GM19455 (cell line): ENCODE results near the gene KIF5C.
A peak's percentile ranks its signal among the peaks of the same experiment; 100 is the strongest.

Experiments
- ATAC-seq: cut with Tn5 transposase; IDR thresholded peaks from one replicate; pipeline ENCODE4 v1.9.1; 2021; ENCODE audit not compliant: unreplicated experiment

KIF5C gene

DNA sequence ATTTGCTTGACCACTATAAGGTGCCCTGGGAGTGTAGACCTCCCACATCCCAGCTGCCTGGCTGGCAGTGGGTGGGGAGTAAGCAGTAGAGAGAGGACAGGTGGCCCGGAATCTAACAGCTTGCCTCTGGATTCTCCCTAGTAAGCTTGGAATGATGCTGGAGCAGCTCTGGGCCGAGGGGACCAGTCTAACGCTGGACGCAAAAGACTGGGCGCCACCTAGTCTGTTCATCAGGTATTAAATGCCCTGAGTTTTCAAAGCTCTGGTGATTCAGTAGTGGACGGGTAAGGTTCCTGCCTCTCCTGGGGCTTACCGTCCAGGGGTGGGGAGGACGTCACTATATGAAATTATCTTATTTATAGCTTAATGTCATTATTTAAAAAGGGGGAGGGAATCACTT is 162.8 kb downstream of the KIF5C start:
- ATAC-seq = no peak

DNA sequence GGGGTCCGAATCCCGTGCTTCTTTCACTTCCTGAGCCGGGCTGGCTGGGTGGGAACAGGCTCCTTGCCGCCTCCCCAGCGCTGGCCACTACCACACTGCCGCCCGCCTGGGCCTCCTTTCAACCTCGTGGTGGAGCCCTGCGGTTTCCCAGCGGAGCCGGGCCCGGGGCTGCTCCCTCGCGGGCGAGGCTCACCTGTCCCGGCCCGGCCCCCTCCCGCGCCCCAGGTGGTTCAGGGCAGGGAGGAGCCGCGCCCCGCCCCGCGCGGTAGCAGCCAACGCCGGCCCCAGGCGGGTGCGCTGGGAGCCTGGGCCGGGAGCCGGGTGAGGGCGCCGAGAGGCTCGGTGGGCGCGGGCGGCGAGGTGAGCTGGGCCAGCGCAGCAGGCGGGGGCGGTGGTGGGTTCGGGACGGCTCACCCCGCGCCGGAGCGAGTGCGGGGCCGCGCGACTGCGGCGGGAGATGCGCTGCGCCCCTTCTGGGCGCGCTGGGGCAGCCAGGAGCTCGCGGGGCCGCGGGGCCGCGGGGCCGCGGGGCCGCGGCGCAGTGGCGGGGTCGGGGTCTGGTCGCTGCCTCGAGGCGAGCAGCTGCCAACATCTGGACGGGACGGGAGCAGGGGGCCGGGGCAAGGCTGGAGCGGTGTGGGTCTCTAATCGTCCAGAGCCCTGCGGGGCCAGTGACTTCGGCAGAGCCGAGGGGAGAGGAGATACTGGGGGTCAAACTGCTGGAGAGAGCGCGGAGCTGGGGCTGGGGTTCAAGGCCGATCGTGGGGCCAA is 163.6 kb downstream of the KIF5C start, which contains the start of gene LYPD6B:
TSS of gene LYPD6B (plus strand) at position 258 of the 771 bp plus-strand sequence. CDS start 92,250 bp downstream, outside the sequence.
- peak; percentile 71 for ATAC-seq

DNA sequence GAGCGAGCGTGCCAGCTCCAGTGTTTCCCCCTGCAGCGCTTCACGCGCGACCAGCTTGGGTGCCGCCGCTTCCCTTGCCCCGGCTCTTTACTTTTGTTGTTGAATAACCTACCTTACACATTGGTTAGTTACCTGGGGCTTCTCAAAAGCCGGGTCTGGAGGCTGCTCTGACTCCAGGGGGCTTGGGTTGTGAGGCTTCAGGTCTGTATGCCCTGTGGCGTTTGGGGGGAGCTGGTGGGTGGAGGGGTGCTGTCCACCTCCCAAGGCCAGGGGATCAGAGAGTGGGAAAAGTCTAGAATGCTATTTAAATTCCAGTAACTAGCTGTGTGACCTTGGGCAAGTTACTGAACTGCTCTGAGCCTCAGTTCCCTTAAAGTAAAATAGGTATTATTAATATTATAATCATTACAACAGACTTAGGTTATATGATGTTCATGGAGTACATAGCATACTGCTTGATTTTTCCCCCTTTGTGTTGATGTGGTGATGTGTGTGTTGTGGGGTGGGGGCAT is 164.2 kb downstream of the KIF5C start:
- peak; percentile 24 for ATAC-seq

DNA sequence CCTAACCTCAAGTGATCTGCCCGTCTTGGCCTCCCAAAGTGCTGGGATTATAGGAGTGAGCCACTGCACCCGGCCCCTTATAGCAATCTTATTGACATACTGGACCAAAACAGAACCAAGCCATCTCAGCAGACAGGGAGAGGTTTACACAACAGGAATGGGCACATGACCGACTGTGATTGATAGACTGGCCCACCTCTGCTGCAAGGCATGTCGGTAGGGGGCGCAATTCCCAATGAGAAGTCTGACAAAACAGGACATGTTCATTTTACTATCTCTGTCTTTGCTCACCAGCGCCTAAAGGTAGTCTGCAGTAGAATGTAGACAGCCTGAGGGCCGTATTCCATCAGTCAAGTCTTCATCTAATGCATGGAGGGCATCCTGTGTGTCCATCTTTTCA is 165.4 kb downstream of the KIF5C start:
- ATAC-seq = no peak

DNA sequence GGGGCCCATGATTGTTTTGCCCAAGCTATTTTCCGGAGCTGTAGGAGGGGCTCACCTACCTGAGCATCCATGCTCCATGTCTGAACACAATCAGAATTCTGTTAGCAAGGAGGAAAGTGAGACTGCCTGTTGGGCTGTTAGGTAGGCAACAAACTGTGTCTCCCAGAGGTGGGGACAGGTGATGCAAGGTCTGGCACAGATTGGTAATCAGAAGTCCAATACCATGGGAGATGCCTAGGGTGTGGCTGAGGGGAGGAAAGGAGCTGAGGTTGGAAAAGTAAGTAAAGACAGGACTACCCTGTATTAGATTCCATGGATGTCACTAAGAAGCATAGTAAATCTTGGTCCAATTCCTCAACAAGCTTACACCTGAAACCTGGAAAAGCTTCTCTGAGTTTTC is 166.5 kb downstream of the KIF5C start:
- ATAC-seq = no peak

DNA sequence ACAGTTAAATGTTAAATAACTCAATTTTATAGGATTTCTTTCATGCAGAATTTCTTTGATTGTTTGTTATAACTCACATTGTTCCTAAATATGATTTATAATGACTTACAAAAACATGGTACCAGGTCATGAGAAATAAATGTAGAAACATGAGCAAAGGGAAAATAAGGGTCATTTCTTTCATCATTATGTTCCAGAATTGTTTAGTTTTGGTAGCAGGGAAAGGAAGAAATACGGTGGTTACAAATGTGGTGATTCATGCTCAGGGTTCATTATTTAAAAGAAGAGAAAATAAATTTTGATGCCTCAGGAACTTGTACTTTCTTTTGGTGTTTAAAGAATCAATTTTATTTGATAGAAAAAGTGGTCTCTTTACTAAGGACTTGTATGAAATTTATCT is 167.9 kb downstream of the KIF5C start:
- no peak for ATAC-seq

DNA sequence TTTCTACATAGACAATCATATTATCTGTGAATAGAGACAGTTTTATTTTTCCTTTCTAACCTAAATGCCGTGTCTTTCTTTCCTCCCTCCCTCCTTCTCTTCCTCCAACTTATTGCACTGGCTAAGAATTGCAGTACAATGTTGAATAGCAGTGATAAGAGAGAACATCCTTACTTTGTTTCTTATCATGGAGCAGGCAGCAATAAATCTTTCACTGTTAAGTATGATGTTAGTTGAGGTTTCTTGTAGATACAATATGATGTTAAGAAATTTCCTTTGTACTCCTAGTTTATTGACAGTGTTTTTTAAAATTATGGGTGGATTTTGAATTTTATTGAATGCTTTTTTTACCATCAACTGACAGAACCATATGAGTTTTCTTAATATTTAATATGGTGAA is 169.5 kb downstream of the KIF5C start:
- ATAC-seq = no peak

DNA sequence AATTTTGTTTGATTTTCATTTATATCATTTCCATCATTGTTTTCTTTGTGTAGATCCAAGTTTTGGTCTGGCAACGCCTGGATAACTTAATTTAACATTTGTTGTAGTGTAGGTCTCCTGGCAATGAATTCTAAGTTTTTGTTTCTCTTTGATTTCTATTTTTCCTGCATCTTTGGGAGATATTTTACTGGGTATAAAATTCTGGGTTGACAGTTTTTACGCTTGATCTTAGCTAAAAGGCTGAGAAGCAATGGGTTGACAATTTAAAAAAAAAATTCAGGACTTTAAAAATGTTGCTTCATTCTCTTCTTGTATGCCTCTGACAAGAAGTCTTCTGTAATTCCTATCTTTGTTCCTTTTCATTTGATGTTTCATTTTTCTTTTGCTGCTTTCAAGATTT is 172.1 kb downstream of the KIF5C start:
- ATAC-seq = no peak

DNA sequence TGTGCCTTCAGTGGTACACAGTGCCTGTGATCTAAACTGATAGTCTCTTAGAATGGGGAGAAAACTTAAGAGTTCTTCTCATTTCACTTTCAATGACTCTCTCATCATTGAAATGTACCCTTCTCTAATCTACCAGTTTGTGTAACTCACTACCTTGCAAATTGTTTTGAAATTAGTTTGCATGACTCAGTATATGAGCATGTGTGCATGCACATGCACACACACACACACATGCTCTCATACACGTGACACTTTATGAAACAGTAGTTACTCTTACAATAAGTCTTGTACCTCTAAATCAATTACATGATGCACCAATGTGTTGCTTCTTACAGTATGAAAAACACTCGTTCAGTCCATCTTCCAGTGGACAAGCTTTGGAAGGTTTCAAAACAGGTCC is 174.1 kb downstream of the KIF5C start:
- ATAC-seq = no peak

DNA sequence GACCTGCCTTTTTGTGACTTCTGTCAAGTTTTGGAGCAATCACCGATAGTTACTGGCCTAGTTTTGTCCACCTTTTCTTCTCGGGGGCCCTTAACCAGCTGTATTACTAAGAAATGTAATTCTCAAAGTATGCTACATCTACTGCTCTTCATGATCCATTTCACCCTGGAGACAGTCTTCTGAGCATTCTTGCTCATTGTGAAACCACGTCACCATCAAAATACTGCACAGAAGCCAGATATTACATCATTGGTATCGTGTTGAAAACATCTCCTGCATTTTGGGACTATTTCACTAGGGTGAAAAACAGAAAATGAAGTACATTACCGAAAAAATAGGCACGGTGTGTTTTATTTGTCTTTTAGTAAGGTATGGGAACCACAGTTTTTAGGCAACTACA is 175.2 kb downstream of the KIF5C start:
- peak; percentile 93 for ATAC-seq

DNA sequence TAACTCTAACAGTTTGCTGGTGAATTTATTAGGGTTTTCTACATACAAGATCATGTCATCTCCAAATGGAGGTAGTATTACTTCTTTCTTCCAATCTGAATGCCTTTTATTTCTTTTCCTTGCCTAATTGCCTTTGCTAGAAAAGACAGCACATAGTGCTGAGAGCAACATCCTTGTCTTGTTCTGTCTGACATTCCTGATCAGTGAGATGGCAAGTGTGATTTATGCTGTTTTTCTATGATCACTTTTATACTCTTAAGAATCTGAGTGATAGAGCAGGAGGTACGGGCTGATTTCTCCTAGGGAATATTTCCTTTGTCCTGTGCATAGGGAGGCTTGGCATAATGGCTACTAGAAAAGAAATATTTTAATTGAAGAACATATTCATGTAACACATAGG is 180.7 kb downstream of the KIF5C start:
- ATAC-seq = no peak

DNA sequence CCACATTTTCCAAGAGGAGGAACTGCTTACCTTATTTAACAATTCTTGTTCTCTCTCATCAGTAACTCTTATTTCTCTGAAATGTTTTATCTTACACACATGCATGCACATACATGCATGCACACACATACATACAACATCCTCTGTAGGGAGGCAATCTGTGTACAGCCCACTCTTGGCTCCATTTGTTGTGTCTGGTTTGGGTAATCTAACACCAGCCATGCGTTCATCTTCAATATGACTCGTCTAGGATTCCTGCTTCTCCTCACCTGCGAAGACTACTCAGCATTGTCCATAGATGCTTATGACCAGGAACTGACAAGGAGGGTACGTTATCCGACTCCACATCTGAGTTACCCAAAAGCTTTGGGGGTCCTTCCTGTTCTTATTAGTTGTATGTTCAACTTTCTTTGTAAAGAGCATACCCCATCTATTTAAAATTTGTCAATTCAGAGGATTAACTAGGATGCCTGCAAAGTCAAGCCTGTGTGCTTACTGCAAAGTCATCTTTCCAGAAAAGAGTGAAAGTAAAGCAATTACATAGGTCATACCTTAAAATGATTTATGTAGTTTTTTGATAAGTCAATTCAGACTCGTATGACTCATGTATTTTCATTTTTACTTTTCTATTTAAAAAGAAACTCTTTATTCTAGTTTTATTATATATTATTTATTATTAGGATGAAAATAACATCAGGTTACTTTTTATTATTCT is 181.7 kb downstream of the KIF5C start:
- ATAC-seq = no peak

DNA sequence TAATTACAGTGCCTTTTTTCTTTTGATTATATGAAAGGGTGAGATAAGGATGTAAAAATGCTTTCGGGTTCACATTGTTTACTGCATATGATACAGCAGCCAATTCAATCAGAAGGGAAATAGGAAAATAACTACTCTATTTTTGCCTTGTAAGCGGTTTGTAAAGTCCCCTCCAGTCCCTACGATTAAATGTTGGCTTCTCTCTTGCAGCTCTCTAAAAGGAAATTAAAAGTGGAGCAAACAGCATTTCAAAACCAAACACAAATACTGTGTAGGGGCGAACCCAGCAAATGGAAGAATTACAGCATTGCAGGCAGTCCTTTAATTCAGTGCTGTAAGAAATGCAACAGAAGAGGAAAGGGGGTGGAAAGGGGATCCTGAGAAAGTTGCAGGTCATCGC is 182.4 kb downstream of the KIF5C start:
- no peak for ATAC-seq

DNA sequence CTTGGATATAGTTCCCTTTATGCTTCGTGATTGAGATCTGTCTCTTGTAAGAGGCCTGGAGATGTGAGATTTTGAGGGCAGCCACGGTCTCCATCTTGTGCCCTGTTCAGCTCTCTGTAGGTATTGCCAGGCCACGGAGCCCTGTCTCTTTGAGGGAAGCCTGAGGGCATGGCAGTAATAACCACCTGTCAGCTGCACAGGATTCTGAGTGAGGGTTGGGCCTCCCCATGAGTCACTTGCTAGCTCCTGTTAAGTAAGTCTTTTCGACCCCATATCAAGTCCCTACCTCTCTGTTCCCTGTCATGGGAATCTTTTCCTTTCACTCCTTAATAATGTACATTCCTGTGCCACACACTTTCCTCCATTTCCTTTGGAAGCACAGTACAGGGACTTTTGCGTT is 183.9 kb downstream of the KIF5C start:
- no peak for ATAC-seq

DNA sequence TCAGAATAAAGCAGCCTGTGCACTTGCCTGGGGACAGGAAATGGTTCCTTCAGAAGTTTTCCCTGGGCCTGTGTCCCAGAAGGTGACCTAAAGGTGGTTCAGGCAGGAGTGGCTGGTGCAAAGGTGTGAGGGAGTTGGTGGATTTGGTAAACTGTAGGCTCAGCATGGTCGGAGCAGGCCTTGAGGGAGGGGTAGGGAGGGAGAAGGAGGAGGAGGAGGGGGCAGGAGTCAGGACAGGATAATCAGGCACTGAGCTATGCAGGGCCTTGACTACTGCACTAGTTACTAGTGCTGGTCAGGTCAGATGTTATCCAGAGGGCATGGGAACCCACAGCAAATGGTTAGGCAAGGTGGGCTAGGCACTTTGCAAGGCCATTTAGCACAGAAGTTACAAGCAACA is 184.8 kb downstream of the KIF5C start:
- ATAC-seq = no peak

DNA sequence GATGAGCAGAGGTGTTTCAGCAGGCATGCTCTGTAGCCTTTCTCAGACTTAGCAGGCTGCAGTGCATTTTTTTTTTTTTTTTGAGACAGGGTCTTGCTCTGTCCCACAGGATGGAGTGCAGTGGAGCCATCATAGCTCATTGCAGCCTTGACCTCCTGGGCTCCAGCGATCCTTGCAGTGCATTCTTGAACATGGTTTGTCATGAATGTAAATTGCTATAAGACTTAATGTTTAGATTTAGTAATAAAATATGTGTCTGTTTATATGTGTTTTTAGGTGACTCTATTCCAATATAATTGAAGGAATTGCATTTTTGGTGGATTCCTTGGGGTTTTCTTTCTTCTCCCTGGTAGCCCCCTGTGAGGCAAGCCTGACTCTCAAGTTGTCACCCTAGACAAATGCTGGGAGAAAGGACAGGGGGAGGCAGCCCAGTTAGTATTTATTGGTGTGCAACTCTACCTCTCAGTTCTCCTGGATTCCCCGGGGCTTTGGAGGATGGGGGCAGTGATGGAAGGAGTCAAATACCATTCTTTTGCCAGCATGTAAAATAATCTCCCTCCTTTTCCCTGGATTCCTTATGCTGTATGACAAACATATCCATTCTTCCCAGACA is 186.2 kb downstream of the KIF5C start:
- no peak for ATAC-seq

DNA sequence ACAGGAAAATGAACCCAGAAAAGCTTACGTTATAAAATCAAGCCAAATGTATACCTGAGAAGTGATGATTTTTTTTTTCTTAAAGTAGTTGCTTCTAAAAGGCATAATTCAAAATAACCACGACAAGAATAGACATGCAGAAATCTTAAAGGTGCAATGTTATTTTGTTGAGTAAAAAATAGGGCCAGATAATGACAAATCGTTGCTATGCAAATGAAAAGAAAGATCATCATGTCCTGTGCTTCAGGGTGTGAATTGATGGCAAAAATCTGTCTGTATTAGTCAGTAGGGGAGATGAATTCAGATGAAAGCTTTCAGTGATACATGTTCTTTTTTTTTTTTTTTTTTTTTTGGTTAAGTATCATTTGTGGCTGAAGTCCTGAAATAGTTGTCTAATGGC is 187.5 kb downstream of the KIF5C start:
- ATAC-seq = no peak

DNA sequence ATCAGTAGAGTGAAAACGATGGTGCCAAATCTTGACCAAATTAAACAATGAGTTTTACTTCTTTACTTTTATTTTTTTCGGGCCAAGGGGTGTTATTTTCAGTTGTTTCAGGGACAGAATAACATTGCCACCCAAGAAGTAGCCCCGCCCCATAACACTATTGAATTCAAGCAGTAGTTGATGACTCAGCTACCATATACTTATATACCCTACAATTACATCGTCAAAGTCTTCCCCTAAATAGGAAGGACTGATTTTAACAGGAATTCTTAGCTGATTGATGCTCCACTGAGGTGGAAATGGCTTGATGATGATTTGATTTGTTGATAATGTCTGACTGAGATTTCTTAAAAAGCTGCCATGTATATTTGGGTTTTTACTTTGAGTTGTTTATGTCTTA is 188.2 kb downstream of the KIF5C start:
- ATAC-seq = no peak

DNA sequence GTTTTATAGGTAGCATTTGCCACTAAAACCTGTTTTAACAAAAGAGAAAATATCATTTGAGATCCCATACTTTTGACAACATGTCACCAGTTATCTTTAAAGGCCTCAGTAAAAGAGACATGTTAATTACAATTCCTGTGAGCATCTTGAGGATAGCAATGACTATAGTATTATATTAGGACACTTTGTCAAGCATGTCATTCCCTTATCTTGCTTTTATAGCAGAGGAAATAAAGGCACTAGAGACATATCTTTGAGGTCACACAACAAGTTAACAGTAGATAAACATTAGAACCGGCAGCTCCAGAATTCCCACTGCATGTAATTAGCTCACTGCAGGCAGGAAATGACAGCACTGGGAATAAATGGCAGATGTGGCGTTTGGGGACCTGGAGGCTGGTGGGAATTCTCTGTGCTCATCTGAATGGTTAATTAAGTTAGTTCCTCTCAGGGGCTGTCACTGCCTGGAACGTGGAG is 189.4 kb downstream of the KIF5C start:
- ATAC-seq = no peak

DNA sequence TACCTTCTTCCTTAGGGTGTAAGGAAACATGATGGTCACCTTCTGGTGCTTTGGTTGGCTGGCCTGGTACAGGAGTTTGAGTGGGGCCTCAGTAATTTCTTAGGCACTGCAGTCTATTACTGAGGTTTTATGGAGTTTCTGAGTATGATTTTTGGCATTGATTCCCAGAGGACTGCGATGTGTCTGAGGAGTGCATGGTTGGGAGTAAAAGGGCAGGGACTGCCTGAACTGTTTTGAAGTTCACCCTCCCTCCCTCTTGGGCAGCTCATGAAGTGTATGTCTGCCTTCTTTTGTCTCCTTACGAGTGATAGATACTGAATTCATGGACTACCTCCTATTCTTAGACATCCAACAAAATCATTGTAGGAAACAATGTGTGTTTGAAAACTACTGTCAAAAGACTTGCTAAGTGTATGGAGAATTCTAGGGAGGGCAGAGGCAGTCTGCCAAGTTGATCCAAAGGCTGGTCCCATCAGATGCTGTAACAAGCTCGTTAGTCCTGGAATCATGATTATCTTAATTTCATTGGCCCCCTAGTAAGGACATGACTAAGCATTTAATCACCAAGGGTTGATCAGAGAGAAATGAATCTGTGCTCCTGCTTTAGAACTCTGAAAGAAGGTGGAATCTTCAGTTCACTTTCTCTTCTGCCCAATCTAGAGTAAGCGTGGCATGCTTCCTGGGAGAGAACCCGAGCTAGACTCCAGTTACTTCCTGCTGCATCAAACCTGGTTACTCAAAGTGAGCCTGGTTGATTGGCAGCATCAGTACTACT is 190.0 kb downstream of the KIF5C start:
- no peak for ATAC-seq
